HG03108 (cell line): ENCODE data around the gene KIF26B.

Experiments used
- ATAC-seq: cut with Tn5 transposase; IDR thresholded peaks from one replicate; pipeline ENCODE4 v1.9.1; 2021; ENCODE audit warnings: moderate library complexity; ENCODE audit not compliant: unreplicated experiment

Gene KIF26B

GRCh38 chr1:245234217-245235081 lies 79.7 kb downstream of the KIF26B start:
- ATAC-seq = no peak

- ATAC-seq = no peak
These were observed 80.4 kb downstream of the KIF26B start for GRCh38 chr1:245235156-245235555.

DNA sequence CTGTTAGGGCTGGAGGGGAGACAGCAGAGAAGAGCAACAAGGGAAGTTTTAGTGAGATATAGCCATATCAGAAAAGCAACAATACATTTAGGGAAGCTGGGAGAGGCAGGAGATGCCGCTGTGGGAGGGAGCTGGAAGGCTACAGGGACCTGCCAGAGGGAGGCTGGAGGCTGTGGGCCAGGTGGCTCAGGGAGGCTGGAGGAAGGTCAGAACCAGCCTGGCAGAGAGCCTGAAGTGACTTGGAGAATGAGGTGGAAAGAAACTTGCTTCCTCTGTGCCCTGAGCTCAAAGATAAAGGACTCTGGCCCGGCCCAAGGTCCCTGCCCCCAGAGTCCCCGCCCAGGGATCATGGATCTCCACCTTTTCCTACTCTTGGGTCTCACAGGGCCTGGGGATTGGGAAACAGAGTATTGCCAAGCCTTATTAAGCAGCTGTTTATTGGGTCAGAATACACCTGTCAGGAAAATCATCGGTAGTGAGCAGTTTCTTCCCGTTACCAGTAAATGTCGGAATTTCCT lies 85.9 kb downstream of the KIF26B start:
- ATAC-seq = no peak

DNA sequence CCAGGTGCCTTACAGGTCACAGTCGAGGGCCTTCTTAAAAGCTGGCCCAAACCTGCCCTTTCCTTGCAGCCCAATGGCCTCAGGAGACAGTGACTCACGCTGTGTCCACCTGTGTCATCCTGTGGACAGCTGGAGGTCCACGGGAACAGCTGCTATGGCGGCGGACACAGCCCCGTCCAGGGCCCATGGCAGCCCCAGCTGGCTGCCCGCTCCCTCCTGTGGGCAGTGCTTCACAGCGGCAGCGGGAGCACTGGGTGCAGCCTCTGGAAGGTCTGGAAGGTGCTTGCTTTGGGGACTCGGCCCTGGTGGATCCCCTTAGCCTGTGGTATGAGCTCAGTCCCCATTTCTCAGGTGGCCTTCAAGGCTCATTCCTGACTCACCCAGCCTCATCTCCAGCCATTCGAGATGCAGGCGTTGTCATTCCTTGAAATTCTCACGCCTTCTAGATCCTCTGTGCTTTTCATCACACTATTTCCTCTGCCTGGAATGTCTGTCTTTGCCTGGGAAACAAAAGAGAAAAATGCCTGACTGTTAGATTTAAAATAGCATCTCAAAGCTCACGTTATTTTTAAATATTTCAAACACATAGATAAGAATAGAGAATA lies 86.8 kb downstream of the KIF26B start:
- no peak for ATAC-seq

- ATAC-seq = no peak
These were observed 88.2 kb downstream of the KIF26B start for GRCh38 chr1:245242989-245243388.

DNA sequence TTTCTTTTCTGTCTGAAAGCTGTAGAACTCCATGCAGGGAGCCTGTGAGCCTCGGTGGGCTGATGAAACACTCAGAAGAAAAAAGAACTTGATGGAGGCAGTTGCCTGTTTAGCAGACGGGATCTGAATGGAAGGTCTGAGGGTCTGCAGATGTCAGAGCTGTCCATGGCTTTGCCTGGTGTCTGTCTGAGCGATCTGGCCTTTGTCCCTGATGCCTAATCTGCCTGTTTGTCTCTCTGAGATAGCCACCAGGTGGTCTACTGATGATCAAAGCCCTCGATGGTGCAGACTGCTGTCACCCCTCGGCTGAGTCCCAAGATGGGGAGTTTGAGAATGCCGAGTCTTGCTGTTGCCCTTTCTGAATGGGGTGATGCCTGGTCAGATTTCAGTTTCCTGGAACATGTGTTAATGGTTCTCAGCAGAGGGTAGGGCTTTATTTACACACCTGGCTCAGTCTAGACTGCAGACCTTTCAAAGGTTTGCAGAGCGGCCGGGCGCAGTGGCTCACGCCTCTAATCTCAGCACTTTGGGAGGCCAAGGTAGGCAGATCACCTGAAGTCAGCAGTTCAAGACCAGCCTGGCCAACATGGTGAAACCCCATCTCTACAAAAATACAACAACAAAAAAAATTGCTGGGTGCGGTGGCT lies 90.4 kb downstream of the KIF26B start:
- no peak for ATAC-seq

DNA sequence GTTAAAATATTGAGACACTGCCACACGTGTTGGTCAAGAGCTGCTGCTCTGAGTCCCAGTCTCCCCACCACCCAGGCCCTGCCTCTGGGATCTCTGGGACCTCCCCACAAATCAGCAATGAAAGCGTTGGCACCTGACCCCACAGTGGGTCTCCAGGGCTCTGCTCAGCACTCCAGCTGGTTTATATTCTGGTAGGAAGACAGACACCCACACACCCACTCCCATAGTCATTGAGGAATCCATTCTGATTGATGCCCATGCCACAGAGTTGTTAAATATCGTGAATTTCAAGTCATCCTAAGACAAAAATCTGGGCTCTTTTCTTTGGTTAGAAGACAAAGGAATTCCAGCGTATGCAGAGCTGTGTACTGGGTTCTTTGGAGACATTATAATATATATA lies 91.6 kb downstream of the KIF26B start:
- no peak for ATAC-seq

DNA sequence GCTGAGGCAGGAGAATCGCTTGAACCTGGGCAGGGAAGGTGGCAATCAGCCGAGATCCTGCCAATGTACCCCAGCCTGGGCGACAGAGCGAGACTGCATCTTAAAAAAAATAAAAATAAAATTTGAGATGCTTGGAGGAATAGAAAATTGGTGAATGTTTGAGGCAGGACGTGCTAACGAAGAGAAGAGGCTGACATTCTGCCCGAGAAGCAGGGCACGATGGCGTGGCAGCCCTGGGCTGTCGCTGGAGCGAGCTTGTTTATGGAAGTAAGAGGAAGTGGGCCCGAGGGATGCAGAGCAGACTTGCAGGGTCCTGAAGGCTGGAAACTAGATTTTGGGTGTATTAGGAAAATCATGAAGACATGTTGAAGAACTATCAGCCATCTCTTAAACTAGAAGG lies 92.6 kb downstream of the KIF26B start:
- ATAC-seq = no peak

- ATAC-seq = no peak
These were observed 93.0 kb downstream of the KIF26B start for GRCh38 chr1:245247801-245248200.

DNA sequence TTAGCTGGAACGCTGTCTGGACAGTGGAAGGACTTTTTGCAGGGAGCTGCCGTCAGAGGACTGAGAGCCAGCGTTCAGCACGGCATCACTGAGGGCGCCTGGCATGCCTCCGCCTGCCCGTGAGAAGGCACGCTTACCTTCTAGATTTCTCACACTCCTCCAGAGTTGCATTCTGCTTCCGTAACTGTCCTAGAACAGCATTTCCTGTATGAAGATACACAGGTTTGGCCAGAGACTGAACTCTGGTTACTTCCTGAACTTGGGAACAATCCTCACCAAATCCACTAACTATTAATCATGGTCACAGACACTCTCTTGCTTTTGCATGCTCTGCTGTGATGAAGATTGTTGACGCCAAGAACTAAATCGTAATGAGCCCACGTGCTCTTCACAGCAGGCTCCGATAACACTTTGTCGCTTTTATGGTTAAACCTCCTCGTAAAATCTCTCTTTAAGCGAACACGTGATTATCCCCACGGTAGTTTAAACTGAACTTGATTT lies 93.5 kb downstream of the KIF26B start:
- ATAC-seq = no peak

DNA sequence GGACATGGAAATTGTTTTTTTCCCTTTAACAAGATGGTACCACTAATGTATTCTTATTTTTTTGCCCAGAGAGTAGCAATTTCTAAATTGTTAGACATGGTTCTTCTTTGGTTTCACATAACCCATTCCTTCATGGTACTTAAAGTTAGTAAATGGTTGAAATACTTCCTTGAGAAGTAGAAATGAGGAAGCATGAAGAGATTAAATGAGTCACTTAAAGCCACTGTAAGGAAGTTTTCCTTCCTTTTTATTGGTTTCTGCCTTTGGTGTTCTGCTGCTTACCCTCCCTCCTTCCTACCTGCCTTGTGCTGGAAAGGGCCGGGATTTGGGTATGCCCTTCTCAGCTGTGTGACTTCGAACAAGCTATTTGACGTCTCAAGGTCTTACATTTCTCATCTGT lies 101.0 kb downstream of the KIF26B start:
- no peak for ATAC-seq

DNA sequence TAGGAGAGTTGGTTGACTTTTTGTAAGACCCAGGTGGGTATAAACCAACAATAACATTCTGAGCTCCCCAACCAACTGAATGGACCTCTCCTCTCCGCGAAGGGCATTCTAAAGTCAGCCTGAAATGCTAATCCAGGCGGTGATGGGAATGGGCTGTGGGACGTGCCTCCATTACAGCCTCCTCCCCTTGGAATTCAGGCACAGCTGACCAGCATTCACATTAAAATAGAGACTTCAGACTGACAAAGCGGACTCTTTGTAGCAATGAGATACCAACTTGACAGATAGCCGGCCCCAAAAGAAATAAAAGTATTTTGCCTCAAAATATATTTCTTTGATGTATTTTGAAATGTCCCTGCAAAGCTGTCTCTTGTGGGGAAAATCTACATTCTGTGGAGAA lies 101.7 kb downstream of the KIF26B start:
- no peak for ATAC-seq

DNA sequence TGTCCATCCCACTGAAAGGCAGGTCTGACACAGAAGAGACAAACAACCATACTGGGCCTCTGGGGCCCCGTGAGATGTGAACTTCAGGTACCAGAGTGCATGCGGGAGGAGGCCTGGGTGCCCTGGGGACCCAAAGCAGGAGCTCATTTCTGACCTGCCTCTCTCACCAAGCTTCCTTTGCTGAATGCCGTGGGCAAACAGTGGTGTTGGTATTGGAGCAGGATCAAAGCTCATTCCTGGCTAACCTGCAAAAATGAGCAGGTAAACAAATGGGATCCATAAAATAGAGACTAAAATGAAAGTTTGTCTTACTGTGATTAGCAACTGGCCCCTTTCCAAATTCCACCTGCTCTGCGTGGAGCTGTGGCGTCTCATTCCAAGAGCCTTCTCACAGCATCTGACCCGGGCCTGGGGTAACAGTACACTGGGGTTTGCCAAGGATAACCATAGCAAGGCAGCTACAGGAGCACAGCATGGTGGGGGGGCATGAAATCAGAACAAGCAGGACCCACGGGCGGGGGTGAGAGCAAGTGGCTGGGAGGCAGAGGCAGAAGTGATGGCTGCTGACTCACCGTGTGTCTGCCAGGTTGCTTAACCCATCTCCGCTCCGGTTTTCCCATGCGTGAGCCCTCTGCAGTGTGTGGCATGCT lies 103.6 kb downstream of the KIF26B start:
- no peak for ATAC-seq

- no peak for ATAC-seq
These were observed 105.5 kb downstream of the KIF26B start for GRCh38 chr1:245260110-245260882.

DNA sequence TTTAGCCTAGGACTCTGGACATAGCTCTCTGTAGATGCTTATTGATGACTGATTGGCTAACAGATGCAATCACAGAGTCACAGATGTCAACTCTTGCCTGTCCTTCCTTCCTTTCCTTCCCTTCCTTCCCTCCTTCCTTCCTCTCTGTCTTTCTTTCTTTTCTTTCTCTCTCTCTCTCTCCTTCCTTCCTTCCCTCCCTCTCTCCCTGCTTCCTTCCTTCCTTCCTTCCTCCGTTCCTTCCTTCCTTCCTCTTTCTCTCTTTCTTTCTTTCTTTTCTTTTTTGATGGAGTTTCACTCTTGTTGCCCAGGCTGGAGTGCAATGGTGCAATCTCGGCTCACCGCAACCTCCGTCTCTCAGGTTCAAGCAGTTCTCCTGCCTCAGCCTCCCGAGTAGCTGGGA lies 106.1 kb downstream of the KIF26B start:
- no peak for ATAC-seq

DNA sequence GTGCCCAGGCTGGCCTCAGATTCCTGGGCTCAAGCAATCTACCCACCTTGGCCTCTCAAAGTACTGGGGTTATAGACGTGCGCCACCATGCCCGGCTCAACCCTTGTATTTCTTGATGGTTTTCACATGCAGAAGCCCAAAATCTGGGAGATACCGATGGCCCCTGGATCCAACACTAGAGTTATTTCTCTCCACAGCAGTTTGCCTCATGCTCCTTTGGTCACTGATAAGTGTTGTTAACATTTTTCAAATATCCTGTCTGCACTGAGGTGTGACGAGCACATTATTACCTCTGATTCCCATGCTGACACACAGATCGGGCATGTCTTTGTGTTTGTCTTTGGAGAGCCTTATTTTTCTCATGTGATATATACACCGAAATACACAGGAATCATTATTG lies 107.0 kb downstream of the KIF26B start:
- ATAC-seq = no peak

DNA sequence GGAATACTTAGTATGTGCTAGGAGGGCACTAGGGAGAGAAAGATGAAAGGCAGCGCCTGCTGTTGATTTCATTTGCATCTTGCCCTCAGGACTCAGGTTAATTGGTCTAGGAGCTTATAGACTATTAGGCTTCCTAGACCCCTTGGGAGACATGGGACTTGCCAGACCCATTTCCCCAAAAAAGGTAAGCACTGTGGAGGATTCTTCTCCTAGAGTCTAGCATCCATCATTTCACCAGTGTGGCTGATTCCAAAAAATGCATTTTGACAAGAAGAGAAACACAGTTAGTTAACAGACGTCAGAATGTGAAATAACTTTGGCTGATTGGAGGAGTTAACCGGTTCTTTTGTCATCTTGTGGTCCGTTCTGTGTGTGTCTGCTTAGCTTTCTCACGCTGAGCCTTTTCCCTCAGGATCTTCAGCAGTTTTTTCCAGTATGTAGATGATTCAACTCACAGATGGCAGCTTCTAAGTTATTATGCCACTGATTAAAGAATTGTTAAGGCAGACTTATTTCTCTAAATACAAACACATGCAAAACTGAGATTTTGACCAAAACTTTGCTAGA lies 108.8 kb downstream of the KIF26B start:
- ATAC-seq = no peak

GRCh38 chr1:245264226-245264625 lies 109.4 kb downstream of the KIF26B start:
- no peak for ATAC-seq

DNA sequence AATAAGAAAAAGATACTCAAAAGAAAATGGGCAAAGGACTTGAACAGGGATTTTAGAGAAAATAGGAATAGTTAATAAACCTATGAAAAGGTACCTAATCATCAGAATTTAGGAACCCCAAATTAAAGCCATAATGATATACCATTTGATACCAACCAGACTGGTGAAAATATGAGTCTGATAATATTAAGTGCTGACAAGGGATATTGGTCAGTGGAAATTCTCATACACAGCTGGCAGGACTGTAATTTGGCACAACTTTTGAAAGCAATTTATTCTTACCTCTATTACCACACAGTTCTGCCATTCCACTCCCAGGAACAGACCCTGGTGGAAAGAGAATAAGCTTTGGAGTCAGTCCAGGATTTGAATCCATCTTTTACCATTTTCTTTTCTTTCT lies 111.3 kb downstream of the KIF26B start:
- no peak for ATAC-seq

DNA sequence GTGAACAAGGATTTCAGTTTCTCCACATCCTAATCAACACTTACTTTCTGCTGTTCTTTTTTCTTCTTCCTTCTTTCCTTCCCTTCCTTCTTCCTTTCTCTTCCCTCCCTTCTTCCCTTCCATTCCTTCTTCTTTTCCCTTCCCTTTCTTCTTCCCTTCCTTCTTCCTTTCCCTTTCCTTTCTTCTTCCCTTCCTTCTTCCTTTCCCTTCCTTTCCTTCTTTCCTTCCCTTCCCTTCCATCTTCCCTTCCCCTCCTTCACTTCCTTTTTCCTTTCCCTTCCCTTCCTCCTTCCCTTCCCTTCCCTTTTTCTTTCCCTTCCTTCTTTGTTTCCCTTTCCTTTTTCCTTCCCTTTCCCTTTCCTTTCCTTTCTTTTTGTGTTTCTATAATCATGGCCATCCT lies 115.3 kb downstream of the KIF26B start:
- ATAC-seq = no peak
